H1 (cell line): Measurements from ENCODE around the gene FOXK1. TPM values are rescaled to one million over a fixed set of nuclear protein-coding genes. Genes with fewer than 3 reads are reported as not detected.

Experiments used
- CTCF ChIA-PET: fragments of 300-600 bp; sonication (Branson Sonifier 250); formaldehyde crosslinking; loops from one replicate; lab custom pipeline; 2021; ENCODE audit not compliant: partially characterized antibody; lab: Charles Lee
- POLR2A ChIA-PET: fragments of 300-600 bp; sonication (Branson Sonifier 250); formaldehyde crosslinking; loops from one replicate; lab custom pipeline; 2021; ENCODE audit warnings: inconsistent platforms; ENCODE audit not compliant: partially characterized antibody; lab: Charles Lee
- DNase-seq, 2 experiments: peaks; one replicate each; pipeline versions ENCODE4 v3.0.0 to v3.0.0-alpha.2; 2010 to 2022; ENCODE audit warnings: low spot score in 2 of 2, low read depth in 1 of 2, mixed read lengths in 1 of 2
- FAIRE-seq: peaks from 2 replicates; lab custom pipeline; 2011; peaks lifted over from hg19 to GRCh38; lab: Jason Lieb, UNC
- H2AFZ ChIP-seq: 2 replicates; pipeline ENCODE4 v1.8.1; 2012; ENCODE audit warnings: low read length, inconsistent platforms
- H2AK5ac ChIP-seq: 2 replicates; pipeline ENCODE4 v1.6.1; 2013; ENCODE audit warnings: low read depth, low read length
- H2BK120ac ChIP-seq: replicated peaks from 2 replicates; pipeline ENCODE3; 2013; ENCODE audit warnings: low read depth, low read length, inconsistent platforms
- H2BK12ac ChIP-seq: 2 replicates; pipeline ENCODE4 v1.6.1; 2013; ENCODE audit warnings: low read depth, low read length
- H2BK15ac ChIP-seq: 2 replicates; pipeline ENCODE4 v1.6.1; 2013; ENCODE audit warnings: low read length
- H2BK20ac ChIP-seq: 2 replicates; pipeline ENCODE4 v1.6.1; 2013; ENCODE audit warnings: low read length
- H2BK5ac ChIP-seq: 2 replicates; pipeline ENCODE4 v1.6.1; 2013; ENCODE audit warnings: low read depth, low read length
- H3K14ac ChIP-seq: 2 replicates; pipeline ENCODE4 v1.6.1; 2013; ENCODE audit warnings: inconsistent platforms; ENCODE audit not compliant: insufficient read length
- H3K18ac ChIP-seq: 2 replicates; pipeline ENCODE4 v1.6.1; 2013; ENCODE audit warnings: low read length; ENCODE audit errors: extremely low read depth
- H3K23ac ChIP-seq: 2 replicates; pipeline ENCODE4 v1.6.1; 2013; ENCODE audit warnings: inconsistent platforms; ENCODE audit not compliant: insufficient read length
- H3K23me2 ChIP-seq: 2 replicates; pipeline ENCODE4 v1.6.1; 2013; ENCODE audit warnings: low read depth, low read length
- H3K27ac ChIP-seq: 2 replicates; pipeline ENCODE4 v1.6.1; 2011; ENCODE audit warnings: low read depth, low read length, inconsistent platforms
- H3K27me3 ChIP-seq, 4 experiments: replicated peaks in 1 of 4; 1 replicate in 1 of 4; 2 replicates in 3 of 4; pipeline versions ENCODE4 v1.6.1 to v1.8.1; 2011 to 2013; ENCODE audit warnings: low read length in 3 of 4, mild to moderate bottlenecking in 3 of 4, inconsistent platforms in 2 of 4, mixed read lengths in 2 of 4, moderate library complexity in 1 of 4; ENCODE audit not compliant: control insufficient read depth in 3 of 4, insufficient read depth in 3 of 4; ENCODE audit errors: extremely low read depth in 1 of 4
- H3K36me3 ChIP-seq, 4 experiments: 2 replicates each; pipeline versions ENCODE4 v1.6.1 to v1.8.1; 2011 to 2013; ENCODE audit warnings: mild to moderate bottlenecking in 4 of 4, low read length in 3 of 4, moderate library complexity in 2 of 4, control low read depth in 1 of 4, inconsistent platforms in 1 of 4; ENCODE audit not compliant: insufficient read depth in 4 of 4, control insufficient read depth in 2 of 4
- H3K4ac ChIP-seq: replicated peaks from 2 replicates; pipeline ENCODE3; 2013; ENCODE audit warnings: low read length, low read depth, mixed read lengths, inconsistent platforms; ENCODE audit not compliant: insufficient read length
- H3K4me1 ChIP-seq, 4 experiments: replicated peaks in 1 of 4; 1 replicate in 1 of 4; 2 replicates in 3 of 4; pipeline versions ENCODE4 v1.6.1 to v1.8.1; 2011 to 2013; ENCODE audit warnings: low read length in 3 of 4, inconsistent platforms in 2 of 4, mixed read lengths in 1 of 4; ENCODE audit not compliant: insufficient read depth in 4 of 4, control insufficient read depth in 3 of 4
- H3K4me2 ChIP-seq, 2 experiments: 2 replicates each; pipeline versions ENCODE4 v1.6.1 to v1.8.1; 2011 to 2013; ENCODE audit warnings: low read depth in 2 of 2, low read length in 2 of 2, control low read depth in 1 of 2, inconsistent platforms in 1 of 2, mild to moderate bottlenecking in 1 of 2; ENCODE audit not compliant: insufficient read depth in 1 of 2
- H3K4me3 ChIP-seq, 4 experiments: fragments of 200-600, 300-600 bp in 1 of 4; sonication (generic), shearing (Covaris generic), sonication (Bioruptor Twin) in 1 of 4; 2 replicates each; pipeline versions ENCODE4 v1.5.1 to v1.8.1; 2011 to 2016; ENCODE audit warnings: low read length in 4 of 4, low read depth in 3 of 4, control low read depth in 2 of 4, inconsistent platforms in 2 of 4, mild to moderate bottlenecking in 2 of 4, mixed read lengths in 1 of 4, moderate library complexity in 1 of 4; ENCODE audit not compliant: insufficient read depth in 2 of 4; ENCODE audit errors: extremely low read depth in 1 of 4
- H3K56ac ChIP-seq: replicated peaks from 2 replicates; pipeline ENCODE3; 2013; ENCODE audit warnings: low read depth, mild to moderate bottlenecking, mixed read lengths, low read length, inconsistent platforms; ENCODE audit not compliant: insufficient read length
- H3K79me1 ChIP-seq: 2 replicates; pipeline ENCODE4 v1.6.1; 2013; ENCODE audit warnings: low read depth, low read length, control low read depth
- H3K79me2 ChIP-seq, 2 experiments: 2 replicates each; pipeline versions ENCODE4 v1.6.1 to v1.8.1; 2012 to 2013; ENCODE audit warnings: low read length in 2 of 2, mild to moderate bottlenecking in 2 of 2, inconsistent platforms in 1 of 2; ENCODE audit not compliant: insufficient read depth in 2 of 2, control insufficient read depth in 1 of 2
- H3K9ac ChIP-seq, 4 experiments: replicated peaks in 1 of 4; 1 replicate in 1 of 4; 2 replicates in 3 of 4; pipeline versions ENCODE4 v1.6.1 to v1.8.1; 2011 to 2013; ENCODE audit warnings: low read depth in 3 of 4, low read length in 3 of 4, control low read depth in 2 of 4, mild to moderate bottlenecking in 2 of 4, moderate library complexity in 2 of 4, inconsistent platforms in 1 of 4; ENCODE audit errors: extremely low read depth in 1 of 4
- H3K9me3 ChIP-seq, 2 experiments: 2 replicates each; pipeline versions ENCODE4 v1.6.1 to v1.8.1; 2012 to 2013; ENCODE audit warnings: mild to moderate bottlenecking in 2 of 2, moderate library complexity in 2 of 2, control low read depth in 1 of 2, inconsistent platforms in 1 of 2, low read depth in 1 of 2, low read length in 1 of 2, mixed read lengths in 1 of 2; ENCODE audit not compliant: insufficient read depth in 2 of 2
- H4K20me1 ChIP-seq, 2 experiments: replicated peaks in 1 of 2; 2 replicates each; pipeline versions ENCODE3 to v1.8.1; 2011 to 2013; ENCODE audit warnings: inconsistent platforms in 2 of 2, low read length in 2 of 2, mild to moderate bottlenecking in 1 of 2; ENCODE audit not compliant: insufficient read depth in 2 of 2, control insufficient read depth in 1 of 2
- H4K5ac ChIP-seq: 2 replicates; pipeline ENCODE4 v1.6.1; 2013; ENCODE audit warnings: low read length, low read depth, mixed read lengths, inconsistent platforms; ENCODE audit not compliant: insufficient read length
- H4K8ac ChIP-seq: 2 replicates; pipeline ENCODE4 v1.8.0; 2013; ENCODE audit warnings: mild to moderate bottlenecking, moderate library complexity, low read length, inconsistent platforms; ENCODE audit not compliant: insufficient read depth; ENCODE audit errors: extremely low read depth
- H4K91ac ChIP-seq: replicated peaks from 2 replicates; pipeline ENCODE3; 2013; ENCODE audit warnings: low read length, mixed read lengths, inconsistent platforms; ENCODE audit not compliant: insufficient read length
- ASH2L ChIP-seq: fragments of 200-600, 300-600 bp; sonication (generic); IDR thresholded peaks from one replicate; pipeline ENCODE4 v1.7.1; 2017; ENCODE audit warnings: low read length
- ATF2 ChIP-seq: IDR thresholded peaks from 2 replicates; pipeline ENCODE4 v1.6.1; 2012; ENCODE audit warnings: low read length, inconsistent platforms
- CHD1 ChIP-seq: IDR thresholded peaks from 2 replicates; pipeline ENCODE4 v1.6.1; 2012; ENCODE audit warnings: low read depth, low read length, improper control_type of control experiment
- EGR1 ChIP-seq: IDR thresholded peaks from 2 replicates; pipeline ENCODE4 v1.6.1; 2011; ENCODE audit warnings: low read depth, low read length, borderline replicate concordance
- JUND ChIP-seq: IDR thresholded peaks from 2 replicates; pipeline ENCODE4 v1.6.1; 2011; ENCODE audit warnings: mild to moderate bottlenecking, improper control_type of control experiment, low read length
- POLR2A ChIP-seq, 2 experiments: IDR thresholded peaks; 1 replicate in 1 of 2; 2 replicates in 1 of 2; pipeline ENCODE4 v1.6.1; 2011; ENCODE audit warnings: low read depth in 2 of 2, low read length in 2 of 2, mild to moderate bottlenecking in 2 of 2; ENCODE audit errors: control extremely low read depth in 1 of 2
- POLR2AphosphoS5 ChIP-seq: IDR thresholded peaks from 2 replicates; pipeline ENCODE4 v1.6.1; 2011; ENCODE audit warnings: low read depth, low read length
- RBBP5 ChIP-seq: IDR thresholded peaks from 2 replicates; pipeline ENCODE4 v1.7.1; 2012; ENCODE audit warnings: low read depth, mild to moderate bottlenecking, inconsistent platforms, low read length, moderate library complexity, borderline replicate concordance
- TBP ChIP-seq: IDR thresholded peaks from 2 replicates; pipeline ENCODE4 v1.6.1; 2011; ENCODE audit warnings: low read depth, low read length, improper control_type of control experiment
- USF2 ChIP-seq: IDR thresholded peaks from 2 replicates; pipeline ENCODE4 v1.6.1; 2011; ENCODE audit warnings: low read length, improper control_type of control experiment
- WGBS, 2 experiments: shearing (Covaris generic) in 1 of 2; methylation state at CpG; one replicate each; pipeline versions ENCODE4 v1.1.6 to v1.1.7; 2013 to 2015; ENCODE audit warnings: low lambda C conversion rate in 2 of 2, mixed read lengths in 2 of 2, inconsistent platforms in 1 of 2, low coverage in 1 of 2, missing lambda C conversion rate in 1 of 2; ENCODE audit not compliant: insufficient replicate concordance in 2 of 2, insufficient coverage in 1 of 2, insufficient read length in 1 of 2; ENCODE audit errors: extremely low coverage in 1 of 2, missing lambda C conversion rate in 1 of 2; 5-methylcytosine and 5-hydroxymethylcytosine counted together
- polyA plus RNA-seq, 7 experiments: library from polyadenylated mRNA; depleted of rRNA in 3 of 7; stranded (reverse) in 5 of 7; unstranded in 2 of 7; fragments of >200 nt in 5 of 7; fragments of 200-250 nt in 2 of 7; gene quantifications; 1 replicate in 5 of 7; 2 replicates in 1 of 7; 4 replicates in 1 of 7; pipeline versions ENCODE4 v1.2.1 to v1.2.3, GENCODE V29; 2011 to 2013; ENCODE audit warnings: missing spikeins in 2 of 7, mixed read lengths in 2 of 7
- total RNA-seq: library from RNA; stranded (reverse); fragmentation: NEBNext Ultra II Directional; extraction: Animal tissue kit (Norgen Biotek cat#: 25700); gene quantifications from 2 replicates; pipeline ENCODE4 v1.2.1, GENCODE V29; 2021

FOXK1 gene
- total and polyA plus RNA-seq, 2 of the 8 experiments (the other 6 are each of a cell fraction or from before 2014, with no cell fraction given), result 2.0 to 8.5 TPM

- H3K79me2 ChIP-seq, result no peaks in the 10 kb centered on the region
- H4K20me1 ChIP-seq, result no peaks in the 10 kb centered on the region
- no peak overlapping the region for H3K18ac ChIP-seq
- H3K27ac ChIP-seq, result no peak overlapping the region
- no peak overlapping the region for H3K4me2 ChIP-seq
- H3K79me1 ChIP-seq, result no peaks in the 10 kb centered on the region
- POLR2A ChIA-PET, result no interaction called here
- H2BK12ac ChIP-seq, result no peak overlapping the region
- no peak overlapping the region for H3K56ac ChIP-seq
- H2BK5ac ChIP-seq, result no peak overlapping the region
- no peak overlapping the region for H4K8ac ChIP-seq
- H3K23me2 ChIP-seq, result no peaks in the 10 kb centered on the region
- no peaks in the 10 kb centered on the region; a peak in 1 of 8 replicates for H3K36me3 ChIP-seq
- no peak overlapping the region for H3K14ac ChIP-seq
- H3K9ac ChIP-seq, result no peak overlapping the region
- no peak overlapping the region for H3K4ac ChIP-seq
- no peaks in the 10 kb centered on the region for H3K4me1 ChIP-seq
- no peaks in the 10 kb centered on the region for H3K27me3 ChIP-seq
- H2BK15ac ChIP-seq, result no peak overlapping the region
- no peak overlapping the region for H3K4me3 ChIP-seq
- 94% methylated on average over 22 of the region's 27 CpGs; no CpG with 5 or more reads in 1 of the 2 experiments for WGBS, 2 experiments
- H2BK120ac ChIP-seq, result no peak overlapping the region
- CTCF ChIA-PET, result no interaction called here
- H4K91ac ChIP-seq, result no peak overlapping the region
- H2AK5ac ChIP-seq, result no peak overlapping the region
- DNase-seq (no peak), FAIRE-seq (no peak)
- H4K5ac ChIP-seq, result no peak overlapping the region
- no peaks in the 10 kb centered on the region for H3K9me3 ChIP-seq
- H2BK20ac ChIP-seq, result no peak overlapping the region
- no peak overlapping the region for H3K23ac ChIP-seq
- no peak overlapping the region for H2AFZ ChIP-seq
- TF ChIP-seq USF2 (no peak), POLR2A (IDR thresholded peaks at IDR 0.05; ENCODE audit: control extremely low read depth in 1 of 2, low read depth in 2 of 2, low read length in 2 of 2) (no peak), EGR1 (no peak), TBP (no peak), JUND (no peak), POLR2AphosphoS5 (no peak), ATF2 (no peak), CHD1 (no peak), RBBP5 (no peak), ASH2L (no peak)
Observed at GRCh38 chr7:4768597-4769569, 86.8 kb downstream of the FOXK1 start.
